Stimulated activated CD8-positive, alpha-beta memory T cell treated with anti-CD3 and anti-CD28 coated beads, Interleukin-4, amount 100 ng/mL, for 4 hours (primary cell): ENCODE data around the gene CRYAB.

ENCODE experiments used
- DNase-seq, 2 donors: peaks; one replicate each; pipeline ENCODE4 v3.0.0-alpha.2; 2020; ENCODE audit warnings: low read depth in 2 of 2, low spot score in 1 of 2

Gene CRYAB, protein sequence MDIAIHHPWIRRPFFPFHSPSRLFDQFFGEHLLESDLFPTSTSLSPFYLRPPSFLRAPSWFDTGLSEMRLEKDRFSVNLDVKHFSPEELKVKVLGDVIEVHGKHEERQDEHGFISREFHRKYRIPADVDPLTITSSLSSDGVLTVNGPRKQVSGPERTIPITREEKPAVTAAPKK

DNA sequence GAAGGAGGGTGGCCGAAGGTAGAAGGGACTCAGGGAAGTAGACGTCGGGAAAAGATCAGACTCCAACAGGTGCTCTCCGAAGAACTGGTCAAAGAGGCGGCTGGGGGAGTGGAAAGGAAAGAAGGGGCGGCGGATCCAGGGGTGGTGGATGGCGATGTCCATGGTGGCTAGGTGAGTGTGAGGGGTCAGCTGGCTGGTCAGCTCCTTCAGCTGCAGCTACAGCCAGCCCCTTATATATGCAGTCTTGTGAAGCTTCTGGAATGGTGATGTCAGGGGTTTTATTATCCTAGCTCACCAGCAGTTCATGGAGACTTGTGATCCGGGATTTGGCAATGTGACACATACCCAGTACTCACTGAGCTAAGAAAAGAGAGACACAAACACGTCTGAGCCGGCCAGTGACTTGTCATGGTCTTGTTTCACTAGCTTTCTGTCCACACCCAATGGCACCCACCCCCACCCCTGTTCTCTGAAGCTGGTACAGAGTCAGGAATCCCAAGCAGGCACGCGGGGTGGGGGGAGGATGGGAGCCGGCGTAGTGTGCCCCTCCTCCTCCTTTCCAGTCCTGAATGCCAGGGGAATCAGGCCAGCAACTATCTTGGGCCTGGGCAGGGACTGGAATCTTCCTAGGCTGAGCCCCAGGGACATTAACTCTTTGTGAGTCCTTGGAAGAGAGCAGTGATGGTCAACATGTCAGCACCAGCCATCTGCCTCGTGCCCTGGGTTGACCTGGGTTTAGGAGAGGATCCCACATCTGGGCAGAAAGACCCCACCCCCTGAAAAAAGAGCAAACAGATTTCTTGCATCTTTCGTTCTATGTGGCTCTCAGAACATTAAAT is at the start of gene CRYAB:
Gene CRYAB (minus strand): TSS at position 208 of the 839 bp plus-strand sequence. CDS start 46 bp downstream, at position 162.
- no peak for DNase-seq

DNA sequence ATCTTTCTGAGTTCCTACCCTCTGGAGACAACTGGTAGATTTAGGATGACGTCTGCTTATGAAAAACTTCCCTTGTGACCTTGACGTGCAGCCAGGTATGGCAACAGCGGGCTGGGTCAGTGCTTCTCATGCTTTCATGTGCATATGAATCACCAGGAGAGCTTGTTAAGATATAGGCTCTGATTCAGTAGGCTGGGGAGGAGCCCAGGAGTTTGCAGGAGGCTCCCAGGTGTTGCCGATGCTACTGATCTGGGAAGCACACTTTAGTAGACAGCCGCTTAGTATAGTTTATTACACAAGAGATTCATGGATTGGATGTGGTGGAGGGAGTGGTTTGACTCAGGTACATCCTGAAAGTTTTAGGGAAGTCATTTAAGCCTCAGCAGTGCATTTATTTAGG is 49.3 kb upstream of the CRYAB start:
- DNase-seq, result no peak

DNA sequence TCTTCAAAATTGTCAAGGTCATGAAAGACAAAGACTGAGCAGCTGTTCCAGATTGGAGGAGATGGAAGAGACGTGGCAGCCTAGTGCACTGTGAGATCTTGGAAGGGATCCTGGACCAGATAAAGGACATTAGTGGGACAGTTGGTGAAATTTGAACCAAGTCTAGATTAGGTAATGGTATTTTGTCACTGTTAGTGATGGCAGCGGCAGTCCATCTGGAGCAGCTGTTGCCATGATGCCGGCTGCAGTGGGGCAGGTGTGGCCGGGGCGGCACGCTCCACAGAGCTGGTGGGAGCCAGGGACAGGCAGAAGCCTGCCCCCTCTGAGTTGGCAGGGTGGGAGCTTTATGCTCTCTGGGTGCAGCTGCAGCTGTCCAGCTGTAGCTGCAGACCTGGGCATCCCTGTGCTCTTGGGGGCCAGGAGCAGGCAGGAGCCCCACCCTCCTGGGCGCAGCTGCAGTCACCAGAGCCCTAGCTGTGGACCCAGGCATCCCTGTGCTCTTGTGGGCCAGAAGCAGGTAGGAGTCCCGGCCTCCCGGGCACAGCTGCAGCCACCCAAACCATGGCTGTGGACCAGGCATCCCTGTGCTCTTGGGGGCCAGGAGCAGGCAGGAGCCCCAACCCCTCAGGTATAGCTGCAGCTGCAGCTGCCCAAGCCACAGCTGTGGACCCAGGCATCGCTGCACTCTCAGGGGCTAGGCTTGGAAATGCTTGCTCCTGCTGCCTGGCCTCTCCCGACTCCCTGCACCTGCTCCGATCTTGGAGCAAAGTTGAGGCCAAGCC is 46.3 kb upstream of the CRYAB start:
- no peak for DNase-seq

DNA sequence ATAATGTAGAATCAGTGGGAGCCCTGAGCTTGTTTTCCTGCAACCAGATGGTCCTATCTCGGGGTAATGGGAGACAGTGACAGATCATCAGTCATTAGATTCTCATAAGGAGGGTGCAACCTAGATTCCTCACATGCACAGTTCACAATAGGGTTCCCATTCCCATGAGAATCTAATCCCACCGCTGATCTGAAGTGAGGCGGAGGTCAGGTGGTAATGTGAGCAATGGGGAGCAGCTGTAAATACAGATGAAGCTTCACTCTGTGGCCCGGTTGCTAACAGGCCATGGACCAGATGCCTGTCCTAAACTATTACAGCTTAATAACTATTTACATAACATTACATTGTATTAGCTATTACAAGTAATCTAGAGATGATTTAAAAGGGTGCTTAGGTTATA is 42.6 kb upstream of the CRYAB start:
- DNase-seq, result no peak

DNA sequence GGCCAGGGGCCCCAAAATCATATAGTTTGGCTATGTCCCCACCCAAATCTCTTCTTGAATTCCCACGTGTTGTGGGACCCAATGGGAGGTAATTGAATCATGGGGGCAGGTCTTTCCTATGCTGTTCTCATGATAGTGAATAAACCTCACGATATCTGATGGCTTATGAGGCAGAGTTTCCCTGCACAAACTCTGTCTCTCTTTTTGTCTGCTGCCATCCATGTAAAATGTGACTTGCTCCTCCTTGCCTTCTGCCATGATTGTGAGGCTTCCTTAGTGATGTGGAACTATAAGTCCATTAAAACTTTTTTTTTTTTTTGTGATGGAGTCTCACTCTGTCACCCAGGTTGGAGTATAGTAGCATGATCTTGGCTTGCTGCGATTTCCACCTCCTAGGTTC is 40.0 kb upstream of the CRYAB start:
- DNase-seq, result no peak

DNA sequence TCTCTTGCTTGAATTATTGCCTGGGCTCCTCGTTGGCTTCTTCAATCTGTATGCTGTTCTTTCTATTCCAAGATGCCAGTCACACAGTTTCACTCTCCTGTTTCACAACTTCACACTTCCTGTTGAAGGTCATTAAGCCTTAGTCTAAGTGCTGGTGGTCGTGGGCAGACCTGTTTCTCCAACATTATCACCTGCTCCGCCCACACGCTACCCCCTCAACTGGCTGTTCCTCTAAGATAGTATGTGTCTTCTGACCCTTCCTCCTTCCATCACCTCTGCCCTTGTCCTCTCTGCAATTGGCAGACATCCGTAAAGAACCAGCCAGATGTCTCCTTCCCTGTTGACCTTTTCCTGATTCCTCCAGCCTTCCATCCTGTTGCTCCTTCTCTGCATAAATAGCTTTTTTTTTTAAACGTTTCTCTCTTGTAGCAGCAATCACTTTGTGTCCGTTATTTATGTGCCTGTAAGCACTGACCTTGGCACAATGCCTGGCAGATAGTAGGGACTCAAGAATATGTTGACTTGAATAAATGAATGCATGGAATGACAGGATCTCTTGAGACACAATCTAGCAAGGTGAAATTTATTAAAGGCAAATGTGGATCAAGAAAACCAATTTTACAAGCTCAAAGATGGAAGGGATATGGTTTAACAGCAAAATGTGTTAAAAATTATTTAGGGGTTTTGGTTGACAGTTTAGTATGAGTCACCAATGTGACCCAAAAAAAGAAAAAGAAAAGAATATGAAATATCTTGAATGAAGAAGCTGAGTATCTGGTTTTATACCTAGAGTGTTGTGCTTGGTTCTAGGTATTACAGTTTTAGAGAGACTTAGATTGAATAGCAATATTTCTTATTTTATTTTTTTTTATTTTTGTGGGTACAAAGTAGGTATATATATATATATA is 38.2 kb upstream of the CRYAB start:
- no peak for DNase-seq

DNA sequence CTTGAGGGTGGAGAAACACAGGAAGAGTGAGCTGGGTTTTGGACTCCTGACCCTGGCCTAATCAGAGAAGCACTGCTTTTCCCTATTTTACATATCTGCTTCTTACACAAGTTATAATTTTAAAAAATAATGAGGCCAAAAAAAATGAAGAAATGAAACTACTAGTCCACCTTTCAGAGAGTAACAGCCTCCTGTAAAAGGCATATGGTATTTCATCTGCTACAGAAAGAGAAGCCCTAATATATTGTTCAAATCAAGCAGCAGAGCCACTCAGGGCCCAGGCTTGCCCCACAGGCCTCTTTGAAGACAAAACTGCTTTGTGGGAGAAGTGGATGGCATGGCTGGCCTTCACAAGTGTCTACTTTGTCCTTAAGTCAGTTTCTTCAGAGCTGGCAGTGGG is 35.6 kb upstream of the CRYAB start:
- DNase-seq, result no peak

DNA sequence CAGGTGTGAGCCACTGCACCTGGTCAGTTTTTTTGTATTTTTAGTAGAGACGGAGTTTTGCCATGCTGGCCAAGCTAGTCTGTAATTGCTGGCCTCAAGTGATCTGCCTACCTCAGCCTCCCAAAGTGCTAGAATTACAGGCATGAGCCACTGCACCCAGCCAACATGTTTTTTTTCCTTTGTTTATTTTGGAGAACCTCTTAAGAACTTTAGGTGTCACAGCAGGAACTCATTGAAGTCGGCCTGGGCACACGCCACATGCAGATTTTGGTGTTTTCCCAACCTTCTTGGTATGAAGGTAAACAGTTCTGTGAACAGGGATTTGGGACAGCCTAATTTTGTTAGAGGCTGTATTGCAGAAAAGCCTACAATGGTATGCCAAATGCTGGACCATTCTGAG is 34.9 kb upstream of the CRYAB start:
- no peak for DNase-seq

DNA sequence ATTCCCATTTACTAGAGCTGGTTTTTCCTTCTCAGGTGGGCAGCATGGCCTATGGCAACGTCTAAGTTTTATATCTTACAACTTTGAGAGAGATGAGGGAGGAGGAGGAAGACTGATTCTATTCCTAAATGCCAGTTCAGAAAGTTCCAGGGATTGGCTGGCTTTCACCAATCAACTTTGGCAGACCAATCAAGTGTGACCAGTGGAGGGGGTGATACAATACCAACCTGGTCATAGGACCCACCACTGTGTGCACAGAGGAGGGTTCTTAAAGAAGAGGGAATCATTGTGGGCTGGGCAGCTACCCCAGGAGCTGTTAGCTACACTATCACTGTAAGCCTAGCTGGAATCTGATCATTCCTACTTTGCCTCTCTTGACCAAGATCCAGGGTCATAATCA is 33.6 kb upstream of the CRYAB start:
- no peak for DNase-seq

DNA sequence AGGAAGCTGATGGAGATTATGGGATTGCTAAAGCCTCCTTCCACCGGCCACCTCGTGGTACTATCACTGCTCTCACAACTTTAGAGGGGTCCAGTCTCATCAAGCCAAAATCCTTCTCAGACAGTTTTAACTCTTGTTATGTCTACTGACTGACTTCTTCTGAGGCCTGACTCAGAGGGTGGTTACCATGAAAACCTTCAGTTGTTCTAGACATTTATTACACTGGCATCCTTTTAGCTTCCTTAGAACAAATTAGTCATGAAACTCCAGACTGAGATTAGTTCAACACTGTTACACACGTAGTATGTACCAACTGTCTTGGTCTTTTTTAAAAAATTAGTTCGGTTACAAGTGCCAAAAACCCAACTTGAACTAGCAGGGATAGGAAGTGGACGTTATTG is 33.1 kb upstream of the CRYAB start:
- DNase-seq, result no peak

DNA sequence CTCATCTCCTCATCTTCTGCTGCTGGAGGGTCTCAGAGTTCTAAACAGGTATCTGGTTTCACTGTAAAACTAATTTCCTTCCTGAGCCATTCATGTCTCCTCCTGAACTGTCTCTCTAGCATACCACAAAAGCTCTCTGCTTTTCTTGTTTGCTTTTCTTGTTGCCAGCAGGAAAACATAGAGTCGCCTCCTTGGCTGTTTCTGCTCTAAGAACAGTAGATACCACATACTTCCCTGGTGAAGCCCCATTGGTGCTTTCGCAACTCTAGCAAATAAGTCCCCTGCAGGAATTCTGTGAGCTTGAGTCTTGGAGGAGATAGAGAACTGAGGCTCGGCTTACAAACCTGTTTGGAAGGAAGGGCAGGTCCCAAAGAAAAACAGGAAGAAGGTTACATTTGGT is 32.6 kb upstream of the CRYAB start:
- DNase-seq, result no peak

DNA sequence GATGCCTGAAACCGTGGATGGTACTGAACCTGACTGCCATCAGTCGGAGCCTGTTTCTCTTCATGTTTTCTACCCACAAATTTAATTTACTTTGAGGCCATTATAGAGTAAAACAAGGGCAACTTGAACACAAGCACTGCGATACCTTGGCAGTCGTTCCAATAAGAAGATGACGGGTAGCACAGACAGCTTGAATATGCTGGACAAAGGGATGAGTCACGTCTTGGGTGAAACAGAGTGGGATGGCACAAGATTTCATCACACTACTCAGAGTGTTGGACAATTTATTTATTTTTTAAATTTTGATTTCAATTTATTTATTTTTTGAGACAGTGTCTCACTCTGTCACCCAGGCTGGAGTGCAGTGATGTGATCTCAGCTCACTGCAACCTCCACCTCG is 31.3 kb upstream of the CRYAB start:
- DNase-seq, result no peak

DNA sequence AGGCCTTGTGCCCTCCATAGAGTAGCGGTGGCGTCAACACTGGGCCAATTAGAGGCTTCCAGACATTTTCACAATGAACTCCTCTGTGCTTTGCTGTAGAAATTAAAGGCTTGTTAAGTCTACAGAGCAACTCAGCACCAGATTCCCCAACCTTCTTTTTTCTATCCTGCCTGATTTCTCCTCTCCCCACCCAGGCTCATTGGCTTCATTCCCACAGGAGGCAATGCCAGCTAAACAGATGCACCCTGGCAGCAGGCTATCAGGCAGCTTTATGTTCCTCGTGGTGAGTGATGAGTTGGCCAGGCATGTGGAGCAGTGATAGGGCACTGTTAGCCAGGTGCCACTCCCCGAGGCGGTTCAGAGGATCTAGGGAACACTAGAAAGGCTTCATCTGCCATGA is 30.4 kb upstream of the CRYAB start:
- DNase-seq, result no peak

DNA sequence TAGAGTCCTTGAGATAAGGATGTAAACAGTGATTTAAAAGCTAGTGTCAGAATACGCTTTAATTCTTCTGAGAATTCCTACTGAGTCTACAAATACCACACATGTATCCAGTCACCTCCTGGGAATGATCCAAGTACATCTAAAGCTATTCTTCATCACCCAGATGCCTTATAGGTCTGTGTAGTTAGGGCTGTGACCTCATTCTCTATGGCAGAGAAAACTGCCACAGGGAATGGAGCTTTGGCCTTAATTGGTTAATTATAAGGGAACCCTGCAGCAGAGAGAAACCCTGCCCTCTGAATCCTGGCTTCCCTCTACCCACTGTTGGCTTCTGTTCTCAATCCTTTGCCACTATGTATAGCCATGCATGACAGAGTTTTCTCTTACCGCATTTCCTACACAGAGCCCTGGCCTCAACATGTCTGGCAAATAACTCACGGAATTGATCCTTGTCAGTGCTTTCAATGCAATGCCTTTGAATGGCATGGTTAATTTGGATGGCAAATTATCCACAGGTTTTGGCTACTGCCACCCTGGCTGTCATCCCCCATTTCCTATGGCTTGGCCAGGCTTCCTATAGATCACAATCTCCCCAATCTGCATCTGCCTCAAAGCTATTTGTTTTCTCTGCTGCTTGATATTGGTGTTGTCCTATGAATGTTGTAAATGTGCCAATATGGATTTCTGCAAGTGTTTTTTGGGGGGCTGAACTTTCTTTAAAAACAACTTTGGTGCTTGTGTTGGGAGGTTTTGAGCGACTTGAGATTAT is 28.4 kb upstream of the CRYAB start:
- DNase-seq, result no peak

DNA sequence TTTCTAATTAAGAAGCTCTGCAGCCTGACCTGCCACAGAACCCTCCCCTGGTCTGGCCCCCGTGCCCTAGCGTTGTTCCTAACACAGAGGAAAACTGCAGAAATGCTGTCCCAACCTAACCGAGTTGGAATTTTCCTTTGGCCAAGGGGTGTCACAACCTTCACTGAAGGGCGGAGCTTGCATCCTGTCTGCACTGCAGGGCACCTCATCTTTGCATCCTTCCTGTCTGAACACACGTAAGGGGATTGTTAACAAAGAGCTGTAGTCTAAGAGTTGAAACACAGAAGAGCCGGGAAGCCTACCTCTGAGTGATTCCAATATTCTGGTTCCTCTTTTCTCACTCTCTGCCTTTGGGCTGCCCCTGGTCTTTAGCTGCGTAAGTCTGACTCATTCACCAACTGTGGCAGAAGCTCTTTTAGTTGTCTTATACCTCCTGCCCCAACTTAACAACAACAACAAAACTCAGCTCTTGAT is 27.2 kb upstream of the CRYAB start:
- no peak for DNase-seq

DNA sequence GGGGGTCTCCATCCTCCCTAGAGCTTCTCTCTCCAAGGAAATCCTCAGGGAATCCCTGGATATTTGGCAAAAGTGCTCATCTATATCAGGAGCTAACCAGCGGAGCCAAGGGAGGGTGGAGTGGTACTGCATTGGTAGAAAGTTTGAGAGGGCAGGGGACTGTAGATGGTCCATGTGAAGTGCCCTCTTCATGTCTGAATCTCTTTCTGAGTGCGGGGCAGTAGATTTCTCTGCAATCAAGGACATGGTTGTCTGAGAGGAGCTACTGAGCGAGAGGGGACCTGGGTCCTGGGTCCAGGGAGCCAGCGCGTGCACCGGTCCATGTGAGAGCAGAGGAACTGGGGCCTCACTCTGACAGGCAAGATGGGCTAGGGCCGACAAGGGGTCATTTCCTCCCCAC is 26.3 kb upstream of the CRYAB start:
- DNase-seq, result no peak

DNA sequence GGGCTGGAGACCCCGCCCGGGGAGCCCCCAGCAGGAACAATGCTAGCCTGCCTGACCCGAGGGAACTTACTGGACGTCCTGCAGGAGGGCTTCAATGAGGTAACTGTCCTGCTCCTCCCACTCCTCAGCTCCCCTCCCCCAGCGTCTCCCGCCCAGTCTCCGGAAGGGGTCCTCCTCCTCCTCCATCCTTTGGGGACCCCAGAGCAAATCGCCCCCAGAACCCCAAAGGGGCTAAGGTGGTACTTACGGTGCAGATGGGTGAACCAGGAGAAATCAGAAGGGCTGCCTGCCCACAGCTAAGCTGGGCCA is 25.8 kb upstream of the CRYAB start:
- no peak for DNase-seq

DNA sequence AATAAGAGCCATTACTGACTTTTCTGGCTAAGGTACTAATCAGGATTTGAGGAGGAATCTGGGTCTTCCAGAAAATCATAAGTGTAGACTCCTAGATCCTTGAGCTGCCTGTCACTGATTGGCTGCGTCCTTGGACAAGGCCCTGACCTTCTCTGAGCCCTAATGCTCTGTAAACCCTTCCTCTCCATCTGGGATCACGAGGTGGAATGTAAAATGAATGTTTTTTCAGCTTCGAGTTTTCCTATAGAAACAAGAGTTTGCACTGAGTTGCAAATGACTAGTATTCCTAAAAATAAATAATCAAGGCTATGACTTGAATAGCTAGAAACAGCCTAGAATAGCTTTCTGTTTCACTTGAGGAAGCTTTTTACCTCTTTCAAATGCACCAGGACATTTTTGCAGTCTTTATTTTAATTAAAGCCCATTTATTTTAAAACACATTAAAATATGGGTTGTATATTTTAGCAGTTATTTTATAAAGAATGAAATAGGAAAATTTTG is 24.5 kb upstream of the CRYAB start:
- no peak for DNase-seq

DNA sequence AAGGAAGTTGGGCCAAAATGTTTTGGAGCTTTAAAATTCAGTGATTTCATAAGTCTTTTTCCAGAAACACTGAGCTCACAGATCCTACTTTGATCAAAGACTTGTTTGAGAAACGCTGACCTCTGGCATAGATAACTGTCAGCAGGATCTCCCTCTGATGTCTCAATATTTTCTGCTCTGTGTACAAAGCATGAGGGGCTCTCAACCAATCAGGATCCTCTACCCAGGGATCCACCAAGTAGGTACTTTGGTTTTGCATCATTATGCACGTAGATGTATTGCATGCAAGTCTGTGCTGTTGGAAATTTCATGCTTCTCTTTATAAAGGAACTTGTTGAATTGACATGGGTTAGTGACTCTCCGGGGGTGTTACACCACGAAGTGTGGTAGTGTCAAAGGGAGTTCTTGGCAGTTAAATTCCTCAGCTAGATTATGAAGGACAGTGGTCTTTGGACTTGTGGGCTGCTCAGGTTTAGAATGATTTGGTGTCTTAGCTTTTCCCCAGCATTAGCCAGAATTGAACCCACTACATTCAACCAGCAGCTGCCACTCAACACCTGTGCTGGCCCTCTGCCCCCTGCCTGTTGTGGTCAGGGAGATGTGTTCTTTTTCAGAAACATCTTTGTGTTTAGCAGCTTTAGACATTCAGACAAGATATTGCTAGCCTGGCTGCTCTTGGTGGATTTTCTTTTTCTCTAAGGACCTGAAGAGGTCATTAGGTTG is 23.9 kb upstream of the CRYAB start:
- DNase-seq, result no peak

DNA sequence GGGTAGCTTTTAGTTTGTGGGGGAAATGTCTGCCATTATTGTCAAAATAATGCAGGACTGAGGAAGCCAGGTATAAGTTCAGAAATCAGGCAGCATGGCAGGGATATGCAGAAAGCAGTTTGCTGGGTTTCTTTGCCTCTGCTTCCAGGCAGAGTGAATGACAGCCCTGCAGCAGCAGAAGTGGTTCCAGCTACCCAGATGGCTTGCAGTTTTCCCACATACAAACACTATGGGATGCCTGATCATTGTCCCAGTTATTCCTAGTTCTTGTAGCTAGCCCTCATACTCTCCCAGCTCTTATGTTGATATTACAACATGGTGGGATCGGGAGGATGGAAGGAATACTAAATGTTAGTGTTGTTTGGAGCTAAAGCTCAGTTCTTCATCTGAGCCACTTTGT is 22.7 kb upstream of the CRYAB start:
- DNase-seq, result no peak
